Left ventricle myocardium inferior (tissue), 1 donor: ENCODE data around the gene IRAK4. TPM values are rescaled to one million over a fixed set of nuclear protein-coding genes. Genes with fewer than 3 reads are reported as not detected.

Experiments used
- DNase-seq: peaks from one replicate; pipeline ENCODE4 v3.0.0-alpha.2; 2020
- H3K27ac ChIP-seq: fragments of 200-600 bp; replicated peaks from 2 replicates; pipeline ENCODE4 v1.8.0; 2021
- H3K27me3 ChIP-seq: fragments of 200-600 bp; 2 replicates; pipeline ENCODE4 v1.8.0; 2021; ENCODE audit warnings: low read depth
- H3K36me3 ChIP-seq: fragments of 200-600 bp; 2 replicates; pipeline ENCODE4 v1.8.0; 2021
- H3K4me1 ChIP-seq: fragments of 200-600 bp; 2 replicates; pipeline ENCODE4 v1.8.0; 2021
- H3K4me3 ChIP-seq: fragments of 200-600 bp; 2 replicates; pipeline ENCODE4 v1.8.0; 2021; ENCODE audit warnings: mild to moderate bottlenecking, moderate library complexity
- H3K9me3 ChIP-seq: fragments of 200-600 bp; replicated peaks from 2 replicates; pipeline ENCODE4 v1.8.0; 2021
- CTCF ChIP-seq: fragments of 200-600 bp; IDR thresholded peaks from 2 replicates; pipeline ENCODE4 v1.8.0; 2021; ENCODE audit warnings: antibody characterized with exemption, mild to moderate bottlenecking, borderline replicate concordance
- intact Hi-C: fragments of 100-400 bp; cut with micrococcal nuclease; formaldehyde crosslinking; loops from one replicate; pipeline ENCODE4 v1.11.0; 2022
- total RNA-seq: library from RNA; stranded (reverse); fragmentation: NEBNext Ultra II Directional; extraction: Animal tissue kit (Norgen Biotek cat#: 25700); gene quantifications from one replicate; pipeline ENCODE4 v1.2.1, GENCODE V29; 2021
- donor health status: DM: no; HTN: yes; CAD: no; lungs with severe emphysema.

Gene IRAK4
- total RNA-seq, 1 donor from 2014 or later: 4.4 TPM

DNA sequence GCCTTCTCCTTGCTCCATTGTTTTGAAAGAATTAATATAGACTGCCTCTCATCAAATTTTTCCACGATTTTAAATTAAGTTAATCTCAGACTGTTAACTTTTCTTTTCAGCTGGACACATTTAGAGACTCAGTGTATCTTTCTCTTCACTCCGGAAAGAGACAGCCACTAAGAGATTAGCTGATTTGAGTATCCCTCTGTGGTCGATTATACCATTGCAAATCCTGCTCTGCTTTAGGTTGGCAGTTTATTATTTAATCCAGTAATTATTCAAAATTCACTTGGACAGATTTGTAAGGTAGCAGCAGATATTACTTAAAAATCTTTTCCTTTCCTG lies 48.0 kb downstream of the IRAK4 start:
- peak overlapping the region; percentile 96 for H3K27ac ChIP-seq
- TF ChIP-seq CTCF: no peak

DNA sequence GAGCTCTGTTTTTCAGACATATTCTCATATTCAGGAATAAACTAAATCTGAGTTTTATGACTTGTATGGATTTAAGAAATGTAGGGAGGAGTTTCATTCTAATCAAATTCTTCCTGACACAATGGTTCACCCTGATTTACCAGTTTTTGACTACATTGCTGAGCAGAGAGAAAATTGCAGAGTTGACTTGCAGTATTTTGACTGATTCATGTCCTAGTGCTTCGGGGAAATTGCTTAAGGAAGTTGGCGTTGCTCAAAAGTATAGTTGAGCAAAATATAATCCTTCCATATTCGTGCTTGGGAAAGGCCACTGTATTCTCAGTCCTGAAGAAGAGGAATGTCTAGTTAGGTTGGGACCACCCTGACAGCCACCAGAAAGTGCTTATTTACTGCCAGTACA lies 48.6 kb downstream of the IRAK4 start:
- no peak for DNase-seq
- peak overlapping the region; percentile 96 for H3K27ac ChIP-seq
- intact Hi-C loops: no loop called here
- no peaks in the 10 kb centered on the region for H3K9me3 ChIP-seq
- H3K4me1 ChIP-seq: peaks cover 43% of the 10 kb centered on the region
- no peak for TF ChIP-seq CTCF
- peaks cover 6% of the 10 kb centered on the region for H3K36me3 ChIP-seq
- no peaks in the 10 kb centered on the region for H3K27me3 ChIP-seq
- no peak overlapping the region for H3K4me3 ChIP-seq

More for the DNA sequence above, 48.0 kb downstream of the IRAK4 start:
- no peak for DNase-seq
- Histone ChIP-seq H3K9me3 (no peaks in the 10 kb centered on the region), H3K27me3 (no peaks in the 10 kb centered on the region), H3K4me1 (peaks cover 43% of the 10 kb centered on the region), H3K36me3 (peaks cover 10% of the 10 kb centered on the region), H3K4me3 (peak overlapping the region; percentile 93)
- intact Hi-C loops: no loop called here

GRCh38 chr12:43812057-43812456 lies 53.3 kb downstream of the IRAK4 start:
- DNase-seq: no peak
- Histone ChIP-seq H3K4me1 (peaks cover 1% of the 10 kb centered on the region), H3K27me3 (no peaks in the 10 kb centered on the region), H3K27ac (no peak overlapping the region), H3K9me3 (no peaks in the 10 kb centered on the region), H3K36me3 (no peaks in the 10 kb centered on the region), H3K4me3 (no peak overlapping the region)
- intact Hi-C loops: no loop called here
- TF ChIP-seq CTCF: no peak

- no peak for TF ChIP-seq CTCF
- H3K27me3 ChIP-seq: no peaks in the 10 kb centered on the region
- DNase-seq: no peak
- H3K4me1 ChIP-seq: no peaks in the 10 kb centered on the region
- H3K27ac ChIP-seq: no peak overlapping the region
- no peak overlapping the region for H3K4me3 ChIP-seq
- intact Hi-C loops: no loop called here
- no peaks in the 10 kb centered on the region for H3K36me3 ChIP-seq
- no peaks in the 10 kb centered on the region for H3K9me3 ChIP-seq
Observed at GRCh38 chr12:43812926-43813325, 54.2 kb downstream of the IRAK4 start.

- Histone ChIP-seq H3K4me1 (no peaks in the 10 kb centered on the region), H3K36me3 (no peaks in the 10 kb centered on the region), H3K9me3 (no peaks in the 10 kb centered on the region), H3K4me3 (no peak overlapping the region), H3K27ac (no peak overlapping the region), H3K27me3 (no peaks in the 10 kb centered on the region)
- no peak for TF ChIP-seq CTCF
- intact Hi-C loops: no loop called here
- no peak for DNase-seq
Observed at GRCh38 chr12:43815416-43815815, 56.7 kb downstream of the IRAK4 start.

- H3K4me3 ChIP-seq: no peak overlapping the region
- no peaks in the 10 kb centered on the region for H3K27me3 ChIP-seq
- no peak for TF ChIP-seq CTCF
- H3K9me3 ChIP-seq: no peaks in the 10 kb centered on the region
- intact Hi-C loops: no loop called here
- no peaks in the 10 kb centered on the region for H3K36me3 ChIP-seq
- H3K4me1 ChIP-seq: no peaks in the 10 kb centered on the region
- no peak for DNase-seq
- H3K27ac ChIP-seq: no peak overlapping the region
Observed at GRCh38 chr12:43816168-43816567, 57.4 kb downstream of the IRAK4 start.
